Upper lobe of left lung (tissue), 4 donors: ENCODE measurements around the gene NOS1.

ENCODE experiments used
- CTCF ChIP-seq, 6 experiments: fragments of 450-650 bp in 4 of 6; fragments of 200-600 bp in 2 of 6; sonication (generic) in 2 of 6; IDR thresholded peaks; one replicate each; pipeline ENCODE4 v1.5.1; 2016 to 2019; ENCODE audit warnings: antibody characterized with exemption in 6 of 6
- POLR2A ChIP-seq, 4 donors: fragments of 450-650 bp; IDR thresholded peaks; one replicate each; pipeline ENCODE4 v1.5.1; 2016 to 2017; ENCODE audit warnings: antibody characterized with exemption in 4 of 4, mild to moderate bottlenecking in 2 of 4
- POLR2AphosphoS5 ChIP-seq, 2 donors: sonication (generic); formaldehyde crosslinking; IDR thresholded peaks; one replicate each; pipeline ENCODE4 v1.5.1; 2017; ENCODE audit warnings: antibody characterized with exemption in 2 of 2

GRCh38 chr12:117227000-117227653 is 134.3 kb downstream of the NOS1 start:
- no peak for TF ChIP-seq CTCF (IDR thresholded peaks at IDR 0.05)
- no peak for TF ChIP-seq POLR2A (IDR thresholded peaks at IDR 0.05)
- TF ChIP-seq POLR2AphosphoS5 (IDR thresholded peaks at IDR 0.05) = no peak
